Measurements from ENCODE around the gene ZNF391.
"Not testable (repeated sequence)": the region's sequence is repeated elsewhere in the genome, so short reads cannot be mapped to it uniquely, and the experiment has no call there.

Gene ZNF391

DNA sequence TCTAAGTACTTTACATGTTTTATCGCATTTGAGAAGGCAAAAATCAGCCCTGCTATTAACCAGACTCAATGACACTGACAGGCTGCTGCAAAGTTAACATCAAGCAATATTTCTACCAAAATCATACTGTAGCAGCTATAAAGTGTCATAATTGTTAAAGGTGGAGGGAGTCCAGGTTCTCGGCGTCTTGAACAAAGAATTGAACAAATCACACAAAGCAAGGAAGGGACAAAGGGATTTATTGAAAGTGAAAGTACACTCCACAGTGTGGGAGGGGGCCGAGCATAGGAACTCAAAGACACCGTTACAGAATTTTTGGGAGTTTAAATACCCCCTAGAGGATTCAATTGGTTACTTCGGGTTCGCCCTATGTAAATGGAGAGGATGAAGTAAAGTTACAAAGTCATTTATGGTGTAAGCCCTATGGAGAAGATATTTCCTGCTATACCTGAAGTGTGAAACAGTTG, 12.9 kb upstream of the ZNF391 start:
- H3K27ac ChIP-seq, result peak overlapping the region; percentile 74
- TF ChIP-seq, protein P1, sequence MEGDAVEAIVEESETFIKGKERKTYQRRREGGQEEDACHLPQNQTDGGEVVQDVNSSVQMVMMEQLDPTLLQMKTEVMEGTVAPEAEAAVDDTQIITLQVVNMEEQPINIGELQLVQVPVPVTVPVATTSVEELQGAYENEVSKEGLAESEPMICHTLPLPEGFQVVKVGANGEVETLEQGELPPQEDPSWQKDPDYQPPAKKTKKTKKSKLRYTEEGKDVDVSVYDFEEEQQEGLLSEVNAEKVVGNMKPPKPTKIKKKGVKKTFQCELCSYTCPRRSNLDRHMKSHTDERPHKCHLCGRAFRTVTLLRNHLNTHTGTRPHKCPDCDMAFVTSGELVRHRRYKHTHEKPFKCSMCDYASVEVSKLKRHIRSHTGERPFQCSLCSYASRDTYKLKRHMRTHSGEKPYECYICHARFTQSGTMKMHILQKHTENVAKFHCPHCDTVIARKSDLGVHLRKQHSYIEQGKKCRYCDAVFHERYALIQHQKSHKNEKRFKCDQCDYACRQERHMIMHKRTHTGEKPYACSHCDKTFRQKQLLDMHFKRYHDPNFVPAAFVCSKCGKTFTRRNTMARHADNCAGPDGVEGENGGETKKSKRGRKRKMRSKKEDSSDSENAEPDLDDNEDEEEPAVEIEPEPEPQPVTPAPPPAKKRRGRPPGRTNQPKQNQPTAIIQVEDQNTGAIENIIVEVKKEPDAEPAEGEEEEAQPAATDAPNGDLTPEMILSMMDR (conservative IDR thresholded peaks at IDR 0.05), result no peak

DNA sequence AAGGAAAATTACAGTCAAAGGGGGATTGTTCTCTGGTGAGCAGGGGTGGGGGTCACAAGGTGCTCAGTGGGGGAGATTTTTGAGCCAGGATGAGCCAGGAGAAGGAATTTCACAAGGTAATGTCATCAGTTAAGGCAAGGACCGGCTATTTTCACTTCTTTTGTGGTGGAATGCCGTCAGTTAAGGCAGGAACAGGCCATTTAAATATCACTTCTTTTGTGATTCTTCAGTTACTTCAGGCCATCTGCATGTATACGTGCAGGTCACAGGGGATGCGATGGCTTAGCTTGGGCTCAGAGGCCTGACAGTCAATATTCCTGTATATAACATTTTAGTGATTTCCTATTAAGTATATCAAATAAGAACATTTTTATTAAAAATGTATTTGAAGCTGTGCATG, 10.2 kb upstream of the ZNF391 start:
- H3K27ac ChIP-seq, result not testable (repeated sequence)

DNA sequence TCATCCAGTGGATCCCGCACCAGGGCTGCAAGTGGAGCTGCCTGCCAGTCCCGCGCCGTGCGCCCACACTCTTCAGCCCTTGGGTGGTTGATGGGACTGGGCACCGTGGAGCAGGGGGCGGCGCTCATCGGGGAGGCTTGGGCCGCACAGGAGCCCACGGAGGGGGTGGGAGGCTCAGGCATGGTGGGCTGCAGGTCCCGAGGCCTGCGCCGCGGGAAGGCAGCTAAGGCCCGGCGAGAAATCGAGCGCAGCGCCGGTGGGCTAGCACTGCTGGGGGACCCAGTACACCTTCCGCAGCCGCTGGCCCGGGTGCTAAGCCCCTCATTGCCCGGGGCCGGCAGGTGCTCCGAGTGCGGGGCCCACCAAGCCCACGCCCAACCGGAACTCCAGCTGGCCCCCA, 7.6 kb upstream of the ZNF391 start:
- not testable (repeated sequence) for H3K27ac ChIP-seq

DNA sequence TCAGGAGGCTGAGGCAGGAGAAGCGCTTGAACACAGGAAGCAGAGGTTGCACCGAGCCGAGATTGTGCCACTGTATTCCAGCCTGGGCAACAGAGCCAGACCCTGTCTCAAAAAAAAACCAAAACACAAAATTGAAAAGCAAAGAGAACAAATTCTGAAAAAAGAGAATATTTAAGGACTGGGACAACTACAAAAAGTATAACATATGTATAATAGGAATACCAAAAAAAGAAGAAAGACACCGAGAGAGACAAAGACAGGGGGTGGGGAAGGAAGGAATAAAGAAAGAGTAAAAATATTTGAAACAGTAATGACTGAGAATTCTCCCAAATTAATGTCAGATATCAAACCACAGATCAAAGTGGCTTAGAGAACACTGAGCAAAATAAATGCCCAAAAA, 5.5 kb upstream of the ZNF391 start:
- H3K27ac ChIP-seq, result no peak overlapping the region
- TF ChIP-seq, protein P1 (conservative IDR thresholded peaks at IDR 0.05), result no peak

DNA sequence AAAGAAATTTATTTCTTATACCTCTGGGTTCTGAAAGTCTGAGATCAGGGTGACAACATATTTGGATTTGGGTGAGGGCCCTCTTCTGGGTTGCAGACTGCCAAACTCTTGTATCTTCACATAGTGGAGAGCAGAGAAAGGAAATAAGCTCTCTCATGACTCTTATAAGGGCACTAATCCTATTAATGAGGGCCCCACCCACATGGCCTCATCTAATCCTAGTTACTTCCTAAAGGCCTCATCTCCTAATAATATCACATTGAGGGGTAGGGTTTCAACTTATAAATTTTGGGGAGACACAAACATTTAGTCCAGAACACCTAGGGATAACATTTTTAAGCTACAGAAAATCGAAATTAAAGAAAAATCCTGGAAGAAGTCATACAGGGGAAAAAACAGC, 5.1 kb upstream of the ZNF391 start:
- TF ChIP-seq, protein P1 (conservative IDR thresholded peaks at IDR 0.05), result no peak
- no peak overlapping the region for H3K27ac ChIP-seq

DNA sequence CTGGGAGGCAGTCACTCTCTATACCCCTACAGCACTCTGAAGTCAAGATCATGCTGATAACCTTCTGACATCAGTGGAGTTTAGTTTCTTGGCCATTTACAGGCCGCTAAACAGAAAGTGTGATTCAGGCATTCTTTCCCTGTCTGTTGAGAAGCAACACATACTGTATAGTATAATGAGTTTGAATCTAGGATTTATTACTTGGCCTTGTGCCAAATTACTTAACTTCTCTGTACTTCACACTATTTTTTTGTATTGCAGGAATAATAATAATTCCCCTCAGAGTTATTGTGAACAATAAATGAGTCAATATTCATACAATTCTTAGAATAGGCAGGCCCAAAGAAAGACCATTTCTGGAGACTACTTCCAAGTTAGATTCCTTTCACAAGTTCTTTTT, 4.1 kb downstream of the ZNF391 start:
- TF ChIP-seq, protein P1 (conservative IDR thresholded peaks at IDR 0.05), result no peak

DNA sequence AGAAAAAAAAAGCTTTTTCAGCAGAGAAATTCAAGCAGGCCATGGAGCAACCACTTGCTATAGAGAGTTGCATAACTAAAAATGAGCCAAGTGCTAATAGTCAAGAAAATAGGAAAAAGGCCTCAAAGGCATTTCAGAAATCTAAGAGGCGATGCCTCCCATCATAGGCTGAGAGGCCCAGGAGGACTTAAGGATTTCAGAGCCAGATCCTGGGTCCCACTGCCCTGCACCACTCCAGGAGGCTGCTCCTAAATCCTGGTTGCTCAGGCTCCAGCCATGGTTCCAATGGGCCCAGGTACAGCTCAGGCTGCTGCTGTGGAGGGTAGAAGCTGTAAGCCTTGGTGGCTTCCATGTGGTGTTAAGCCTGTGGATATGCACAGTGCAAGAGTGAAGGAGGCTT, 5.5 kb downstream of the ZNF391 start:
- H3K27ac ChIP-seq, result no peak overlapping the region
- TF ChIP-seq, protein P1 (conservative IDR thresholded peaks at IDR 0.05), result no peak

More for the DNA sequence above, 4.1 kb downstream of the ZNF391 start:
- H3K27ac ChIP-seq, result no peak overlapping the region

DNA sequence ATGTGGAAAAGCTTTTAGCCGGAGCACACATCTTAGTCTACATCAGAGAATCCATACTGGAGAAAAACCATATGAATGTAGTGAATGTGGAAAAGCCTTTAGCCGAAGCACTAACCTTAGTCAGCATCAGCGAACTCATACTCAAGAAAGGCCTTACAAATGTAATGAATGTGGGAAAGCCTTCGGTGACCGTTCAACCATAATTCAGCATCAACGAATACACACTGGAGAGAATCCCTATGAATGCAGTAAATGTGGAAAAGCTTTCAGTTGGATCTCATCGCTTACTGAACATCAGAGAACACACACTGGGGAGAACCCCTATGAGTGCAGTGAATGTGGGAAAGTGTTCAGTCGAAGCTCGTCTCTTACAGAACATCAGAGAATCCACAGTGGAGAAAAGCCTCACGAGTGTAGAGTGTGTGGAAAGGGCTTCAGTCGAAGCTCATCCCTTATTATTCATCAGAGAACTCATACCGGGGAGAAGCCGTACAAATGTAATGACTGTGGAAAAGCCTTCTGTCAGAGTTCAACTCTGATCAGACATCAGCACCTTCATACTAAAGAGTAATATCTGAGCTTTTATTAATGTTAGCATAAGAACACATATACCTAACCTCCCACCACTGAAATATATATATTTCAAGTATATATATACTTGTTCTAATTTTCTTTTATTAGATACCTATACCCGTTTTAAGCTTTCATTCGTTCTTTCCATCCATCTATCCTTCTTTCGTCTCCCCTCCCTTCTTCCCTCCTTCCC, 12.5 kb downstream of the ZNF391 start:
- H3K27ac ChIP-seq, result no peak overlapping the region
- TF ChIP-seq, protein P1 (conservative IDR thresholded peaks at IDR 0.05), result no peak
